NCI-H510A treated with DMSO at 0.1 percent for 48 hours (cell line): ENCODE data around the gene PRDM16.

ENCODE experiments used
- DNase-seq: peaks from one replicate; lab custom pipeline; 2025; lab: John Stamatoyannopoulos, UW

PRDM16 gene

DNA sequence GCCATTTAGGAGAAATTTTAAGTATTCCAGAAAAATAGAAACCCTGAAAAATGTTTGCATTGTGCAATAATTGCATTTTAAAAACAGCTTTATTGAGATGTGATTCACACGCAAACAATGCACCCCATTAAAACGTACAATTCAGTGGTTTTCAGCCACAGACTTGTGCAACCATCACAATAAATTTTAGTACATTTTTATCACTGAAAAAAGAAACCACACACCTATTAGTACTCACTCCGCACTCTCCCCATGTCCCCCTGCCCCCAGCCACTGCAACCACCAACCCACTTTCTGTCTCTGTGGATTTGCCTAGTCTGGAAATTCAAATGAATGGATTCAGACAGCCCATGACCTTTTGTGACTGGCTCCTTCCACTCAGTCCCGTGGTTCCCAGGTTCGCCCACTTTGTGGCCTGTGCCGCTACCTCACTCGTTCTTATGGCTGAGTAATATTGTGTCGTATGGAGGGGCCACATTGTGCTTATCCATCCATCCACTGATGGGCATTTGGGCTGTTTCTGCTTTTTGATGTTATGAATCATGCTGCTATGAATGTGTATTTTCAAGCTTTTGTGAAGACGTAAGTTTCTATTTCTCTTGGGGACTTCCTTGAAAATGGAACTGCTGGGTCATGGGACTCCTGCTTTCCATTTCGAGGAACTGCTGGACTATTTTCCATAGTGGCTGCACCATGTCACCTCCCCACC, 237.7 kb downstream of the PRDM16 start:
- no peak for DNase-seq

GRCh38 chr1:3307359-3307758, 238.4 kb downstream of the PRDM16 start:
- no peak for DNase-seq

GRCh38 chr1:3308053-3308452, 239.1 kb downstream of the PRDM16 start:
- DNase-seq, result no peak

DNA sequence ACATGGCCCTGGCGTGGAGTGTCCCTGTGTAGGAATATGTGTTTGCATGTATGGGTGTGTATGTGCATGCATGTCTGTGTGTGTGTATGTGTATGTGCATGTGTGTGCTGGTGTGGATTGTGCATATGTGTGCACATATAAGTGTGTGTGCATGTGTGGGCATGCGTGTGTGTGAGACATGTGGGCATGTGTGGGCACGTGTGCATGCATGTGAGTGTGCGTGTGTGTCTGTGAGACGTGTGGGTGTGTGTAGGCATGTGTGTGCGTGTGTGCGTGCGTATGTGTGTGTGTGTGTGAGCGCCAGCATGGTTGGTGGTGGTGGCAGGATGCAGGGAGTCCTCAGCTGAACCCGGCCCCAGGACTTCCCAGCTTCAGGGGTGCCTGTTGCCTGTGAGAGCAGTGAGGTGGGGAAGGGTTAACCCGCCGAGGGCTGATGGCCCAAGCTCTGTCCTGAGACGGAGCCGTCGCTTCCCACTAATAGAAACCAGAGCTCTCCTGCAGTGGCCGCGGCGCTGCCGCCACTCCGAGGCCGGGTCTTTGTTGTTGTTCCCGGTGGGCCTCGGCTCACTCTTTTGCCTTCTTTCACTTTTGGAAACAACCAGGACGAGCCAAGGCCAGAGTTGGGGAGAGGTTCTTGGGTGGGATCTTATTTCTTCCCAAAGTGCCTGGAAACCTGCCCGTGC, 241.9 kb downstream of the PRDM16 start:
- DNase-seq, result no peak

- no peak for DNase-seq
Observed at GRCh38 chr1:3311711-3312110, 242.7 kb downstream of the PRDM16 start.

GRCh38 chr1:3312310-3312897, 243.4 kb downstream of the PRDM16 start:
- no peak for DNase-seq

DNA sequence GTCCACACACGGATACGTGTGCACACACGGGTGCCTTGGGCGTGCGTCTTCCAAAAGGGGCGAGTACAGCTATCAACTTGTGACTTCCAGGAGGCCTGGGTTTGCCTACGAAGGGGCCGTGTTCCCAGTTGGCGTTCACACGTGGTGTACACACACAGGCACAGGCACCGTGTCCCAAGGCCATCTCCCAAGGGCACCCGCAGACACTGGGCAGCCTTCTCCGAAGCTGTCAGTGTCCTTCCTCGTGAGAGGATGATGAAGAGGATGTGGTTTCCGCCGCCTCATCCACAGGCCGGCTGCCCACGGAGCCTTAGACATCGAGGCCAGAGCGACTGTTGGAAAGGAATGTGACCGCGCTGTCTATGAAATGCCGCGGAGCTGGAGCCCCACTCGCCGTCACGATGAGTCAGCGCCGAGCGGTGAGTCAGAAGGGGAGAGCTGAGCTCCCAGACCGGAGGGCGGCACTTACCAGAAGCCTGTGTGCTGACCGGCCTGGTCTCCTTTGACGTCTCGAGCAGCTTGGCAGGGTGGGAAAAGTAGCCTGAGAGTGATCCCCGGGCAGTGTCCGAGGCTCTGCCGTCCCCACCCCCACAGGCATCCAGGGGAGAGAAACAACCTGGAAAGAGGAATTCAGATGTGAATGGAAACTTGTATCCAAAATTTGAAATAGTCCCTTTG, 244.0 kb downstream of the PRDM16 start:
- DNase-seq, result no peak

DNA sequence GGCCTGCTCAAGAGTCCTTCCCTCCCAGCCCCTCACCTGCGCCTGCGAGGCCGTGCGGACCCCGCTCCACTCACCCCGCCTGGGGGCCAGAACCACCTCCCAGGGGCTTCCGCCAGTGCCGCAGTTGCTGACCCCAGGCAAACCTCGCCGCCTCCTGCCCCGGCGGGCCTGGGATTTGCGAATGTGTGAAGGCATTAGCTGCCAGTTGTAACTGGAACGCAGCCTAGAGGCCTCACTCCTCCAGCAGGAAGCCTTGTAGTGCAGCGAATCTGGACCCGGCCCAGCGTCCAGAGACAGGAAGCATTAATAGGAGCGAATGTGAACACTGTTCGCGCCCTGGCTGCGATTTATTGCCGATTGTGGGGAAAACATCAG, 244.6 kb downstream of the PRDM16 start:
- DNase-seq, result no peak

- DNase-seq, result no peak
Observed at GRCh38 chr1:3314491-3315381, 245.7 kb downstream of the PRDM16 start.

DNA sequence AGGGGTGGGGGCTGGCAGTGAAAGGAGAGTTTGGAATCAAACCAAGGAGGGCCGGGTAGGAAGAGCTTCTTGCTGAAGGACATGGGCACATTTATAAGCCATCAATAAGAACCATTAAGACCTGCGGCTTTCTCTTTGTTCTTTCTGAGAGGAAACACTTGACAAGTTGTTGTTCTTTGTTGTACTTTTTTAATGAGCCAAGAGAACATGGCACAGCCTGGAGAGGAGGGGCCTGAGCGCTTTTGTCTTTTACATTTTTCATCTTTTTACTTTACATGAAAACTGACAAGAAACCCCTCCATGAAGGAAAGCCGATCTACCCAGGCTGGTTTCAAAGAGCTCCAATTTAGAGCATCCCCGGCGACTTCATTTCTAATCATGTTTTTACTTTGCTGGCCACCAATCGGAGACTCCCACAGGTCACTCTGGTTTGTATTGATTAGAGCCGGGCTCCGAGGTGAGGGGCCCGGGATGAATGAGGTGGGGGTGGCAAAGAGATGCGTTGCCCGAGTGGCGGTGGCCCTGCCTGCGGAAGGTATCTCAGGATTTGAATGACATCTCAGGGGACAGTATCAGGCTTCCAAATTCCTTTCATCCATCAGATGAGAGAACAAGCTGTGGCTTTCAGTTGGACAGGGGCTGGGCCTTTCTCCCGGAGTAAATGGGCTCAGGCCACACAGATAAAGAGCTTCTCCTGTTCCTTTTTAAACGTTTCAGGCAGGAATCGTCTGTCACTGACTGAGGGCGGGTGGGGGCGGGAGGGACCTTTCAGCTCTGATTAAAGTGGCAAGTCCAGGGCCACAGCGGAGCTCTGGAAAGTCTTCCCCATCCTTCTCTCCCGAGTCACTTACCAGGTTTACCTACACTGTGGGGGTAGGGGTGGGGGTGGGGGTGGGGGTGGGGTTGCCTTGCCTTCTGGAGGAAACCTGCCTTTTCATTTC, 246.7 kb downstream of the PRDM16 start:
- DNase-seq, result no peak

GRCh38 chr1:3316340-3316943, 247.4 kb downstream of the PRDM16 start:
- DNase-seq, result no peak

DNA sequence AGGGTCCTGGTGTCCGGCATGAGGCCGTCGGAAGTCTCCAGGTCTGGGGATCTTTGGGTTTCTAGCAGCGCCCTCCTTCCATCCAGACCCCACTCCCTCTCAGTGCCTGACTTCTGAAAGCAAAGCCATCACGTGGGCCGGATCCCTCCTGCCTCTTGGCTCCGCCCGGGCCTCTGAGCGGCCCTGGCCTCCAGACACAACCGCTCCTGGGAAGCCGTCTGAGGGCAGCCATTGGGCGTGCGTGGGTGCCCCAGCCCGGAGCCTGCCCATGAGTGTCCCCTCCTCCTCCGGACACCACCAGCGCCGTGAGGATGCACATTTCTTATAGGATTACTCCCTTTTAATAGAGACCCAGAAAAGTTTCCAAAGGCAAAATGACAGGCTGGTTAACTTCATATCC, 248.5 kb downstream of the PRDM16 start:
- no peak for DNase-seq

DNA sequence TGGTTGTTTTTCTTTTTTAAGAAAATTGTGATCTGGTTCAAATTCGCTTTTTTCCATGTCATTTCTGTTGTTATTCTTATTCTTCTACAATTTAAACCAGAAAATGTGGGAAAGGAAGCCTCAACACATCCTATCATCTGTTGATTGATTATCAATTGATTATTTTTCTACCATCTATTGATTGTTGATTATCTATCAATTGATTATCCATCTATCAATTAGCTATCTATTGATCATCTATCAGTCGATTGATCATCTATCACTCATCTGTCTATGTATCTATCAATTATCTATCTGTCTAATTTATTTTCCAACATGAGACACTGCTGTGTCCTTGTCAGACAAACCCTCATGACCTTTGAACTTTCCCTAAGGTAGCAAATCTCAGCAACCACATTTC, 249.3 kb downstream of the PRDM16 start:
- DNase-seq, result no peak

DNA sequence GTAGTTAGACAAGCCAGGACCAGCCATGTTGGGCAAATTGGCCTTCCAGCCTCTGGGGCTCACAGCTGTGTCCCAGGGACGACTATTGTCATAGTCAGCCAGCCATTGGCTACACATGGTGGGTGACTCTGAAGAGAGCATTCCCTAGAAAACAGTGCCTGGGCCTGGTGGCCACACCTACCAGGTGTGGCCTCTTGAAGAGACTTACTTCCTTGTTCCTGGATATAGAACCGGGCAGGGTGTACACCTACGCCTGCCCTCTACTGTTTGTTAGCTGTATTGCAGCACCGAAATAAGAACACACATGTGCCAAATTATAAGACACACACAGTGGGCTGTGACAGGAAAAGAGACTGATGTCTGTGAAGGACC, 250.9 kb downstream of the PRDM16 start:
- no peak for DNase-seq

GRCh38 chr1:3320246-3321152, 251.5 kb downstream of the PRDM16 start:
- no peak for DNase-seq

DNA sequence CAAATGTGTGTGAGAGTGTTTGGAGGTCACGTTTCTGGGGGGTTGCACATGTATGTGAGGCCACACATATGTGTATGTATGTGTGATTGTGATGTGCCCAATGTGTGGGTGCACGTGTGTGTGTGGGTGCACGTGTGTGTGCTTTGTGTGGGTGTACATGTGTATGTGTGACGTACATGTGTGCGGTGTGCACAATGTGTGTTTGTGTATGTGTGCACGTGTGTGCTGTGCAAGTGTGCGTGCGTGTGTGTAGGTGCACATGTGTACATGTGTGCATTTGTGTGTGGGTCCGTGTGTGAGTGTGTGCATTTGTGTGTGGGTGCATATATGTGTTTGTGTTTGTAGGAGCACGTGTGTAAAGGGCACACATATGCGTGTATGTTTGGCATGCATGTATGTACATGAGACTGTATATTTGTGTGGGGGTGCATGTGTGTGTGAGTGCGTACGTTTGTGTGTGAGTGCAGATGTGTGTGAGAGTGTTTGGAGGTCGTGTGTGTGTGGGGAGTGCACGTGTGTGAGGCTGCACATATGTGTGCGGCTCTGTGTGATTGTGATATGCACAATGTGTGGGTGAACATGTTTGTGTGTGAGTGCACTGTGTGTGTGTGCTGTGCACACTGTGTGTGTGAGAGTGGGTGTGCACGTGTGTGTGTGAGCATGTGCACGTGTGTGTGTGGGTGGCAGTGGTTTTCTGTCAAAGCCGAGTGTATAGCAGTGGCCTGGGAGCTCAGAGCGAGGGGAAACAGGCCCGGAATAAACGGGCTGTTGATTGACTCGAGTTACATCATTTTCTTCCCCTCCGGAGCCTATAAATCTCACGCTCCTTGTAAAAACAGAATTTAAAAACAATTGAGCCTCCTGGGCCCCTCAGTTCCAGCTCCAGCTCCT, 252.8 kb downstream of the PRDM16 start:
- DNase-seq, result no peak

DNA sequence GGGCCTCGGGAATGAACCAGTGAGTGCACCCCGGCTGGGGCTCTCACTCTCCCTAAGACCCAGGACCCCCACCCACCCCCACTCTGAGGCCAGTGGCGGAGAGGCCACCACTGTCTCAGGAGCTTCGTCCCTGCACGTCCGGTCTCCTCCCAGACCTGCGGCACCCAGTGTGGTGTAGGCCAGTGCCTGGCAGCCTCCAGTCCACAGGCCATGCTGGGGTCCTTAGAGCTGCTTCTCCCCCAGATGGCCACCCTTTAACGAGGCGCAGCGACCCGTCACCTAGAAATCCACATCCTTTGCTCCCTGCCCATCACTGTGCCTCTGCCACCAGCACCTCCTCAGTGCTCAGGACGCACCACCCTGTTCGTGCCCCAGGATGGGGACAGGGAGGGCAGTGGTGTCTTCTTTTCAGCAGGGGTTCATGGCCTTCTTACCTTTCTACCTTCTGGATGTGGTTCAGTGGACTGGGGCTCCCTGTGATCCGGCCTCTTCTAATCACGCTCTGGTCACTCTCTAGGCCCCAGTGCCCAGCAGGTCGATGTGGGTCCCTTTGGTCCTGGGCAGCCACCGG, 253.5 kb downstream of the PRDM16 start:
- DNase-seq, result no peak
